K562 (cell line): Measurements from ENCODE around the gene ESCO1. TPM values are rescaled to one million over a fixed set of nuclear protein-coding genes. Genes with fewer than 3 reads are reported as not detected.

ENCODE experiments used
- ARID4B ChIP-seq: sonication (generic); formaldehyde crosslinking; IDR thresholded peaks from 2 replicates; pipeline ENCODE4 v1.8.0; 2022; ENCODE audit warnings: mild to moderate bottlenecking, missing genetic modification reagents
- DACH1 ChIP-seq: fragments of 450-650 bp; IDR thresholded peaks from 2 replicates; pipeline ENCODE4 v1.6.1; 2018; ENCODE audit not compliant: partially characterized antibody
- DIDO1 ChIP-seq: fragments of 450-650 bp; IDR thresholded peaks from 2 replicates; pipeline ENCODE4 v1.6.1; 2016; ENCODE audit warnings: low read depth, missing biosample characterization, missing genetic modification characterization
- FIP1L1 ChIP-seq: fragments of 200-400 bp; formaldehyde crosslinking; IDR thresholded peaks from 2 replicates; pipeline ENCODE4 v1.6.1; 2018; ENCODE audit warnings: mild to moderate bottlenecking, low read depth, low read length; ENCODE audit not compliant: poor library complexity, severe bottlenecking
- FOS ChIP-seq: IDR thresholded peaks from 3 replicates; pipeline ENCODE4 v1.6.1; 2011; ENCODE audit not compliant: insufficient read length; ENCODE audit errors: extremely low read depth
- HDAC2 ChIP-seq: fragments of 450-650 bp; IDR thresholded peaks from 2 replicates; pipeline ENCODE4 v1.6.1; 2016; ENCODE audit warnings: mild to moderate bottlenecking
- HINFP ChIP-seq: fragments of 450-650 bp; conservative IDR thresholded peaks from 2 replicates; pipeline ENCODE4 v1.6.1; 2016; ENCODE audit warnings: missing genetic modification characterization, low read depth, mild to moderate bottlenecking, control low read depth, missing compliant biosample characterization
- HMG20A ChIP-seq: fragments of 450-650 bp; formaldehyde crosslinking; conservative IDR thresholded peaks from 2 replicates; pipeline ENCODE4 v1.4.0; 2020; ENCODE audit warnings: mild to moderate bottlenecking, mixed read lengths
- ID3 ChIP-seq, 2 experiments: fragments of 250-450 bp in 1 of 2; fragments of 450-650 bp in 1 of 2; sonication (Bioruptor Pico) in 1 of 2; IDR thresholded peaks; 2 replicates each; pipeline versions ENCODE4 v1.6.1 to v1.8.0; 2016 to 2021; ENCODE audit warnings: mild to moderate bottlenecking in 2 of 2, moderate library complexity in 2 of 2, missing compliant biosample characterization in 1 of 2, missing genetic modification characterization in 1 of 2
- NR4A1 ChIP-seq, 2 experiments: fragments of 250-450 bp in 1 of 2; fragments of 450-650 bp in 1 of 2; sonication (Bioruptor Pico) in 1 of 2; IDR thresholded peaks; 2 replicates each; pipeline versions ENCODE4 v1.4.0 to v1.6.1; 2016 to 2020; ENCODE audit warnings: mild to moderate bottlenecking in 2 of 2, missing compliant biosample characterization in 1 of 2, missing genetic modification characterization in 1 of 2, moderate library complexity in 1 of 2
- SNRNP70 ChIP-seq: fragments of 200-400 bp; formaldehyde crosslinking; optimal IDR thresholded peaks from 2 replicates; pipeline ENCODE3; 2017; ENCODE audit warnings: low read depth, low read length
- TBL1XR1 ChIP-seq, 2 experiments: IDR thresholded peaks; 2 replicates each; pipeline ENCODE4 v1.6.1; 2012; ENCODE audit warnings: improper control_type of control experiment in 2 of 2, low read length in 2 of 2, mild to moderate bottlenecking in 1 of 2
- THRAP3 ChIP-seq: fragments of 450-650 bp; IDR thresholded peaks from 2 replicates; pipeline ENCODE4 v1.6.1; 2016; ENCODE audit warnings: mild to moderate bottlenecking, inconsistent platforms, borderline replicate concordance
- U2AF2 ChIP-seq: fragments of 200-400 bp; formaldehyde crosslinking; optimal IDR thresholded peaks from 2 replicates; pipeline ENCODE3; 2017; ENCODE audit warnings: low read depth, mild to moderate bottlenecking, low read length
- ZBTB8A ChIP-seq: fragments of 450-650 bp; IDR thresholded peaks from 2 replicates; pipeline ENCODE4 v1.6.1; 2018; ENCODE audit warnings: mild to moderate bottlenecking, moderate library complexity; ENCODE audit not compliant: partially characterized antibody
- ZNF121 ChIP-seq: sonication (generic); formaldehyde crosslinking; conservative IDR thresholded peaks from 2 replicates; pipeline ENCODE4 v1.8.0; 2022; ENCODE audit warnings: missing genetic modification reagents
- ZNF57 ChIP-seq: fragments of 450-650 bp; formaldehyde crosslinking; IDR thresholded peaks from 2 replicates; pipeline ENCODE4 v1.4.0; 2020; ENCODE audit warnings: mild to moderate bottlenecking, moderate library complexity
- ZNF77 ChIP-seq: fragments of 250-450 bp; sonication (Bioruptor Pico); IDR thresholded peaks from 2 replicates; pipeline ENCODE4 v1.5.0; 2020
- polyA plus RNA-seq, 8 experiments: library from polyadenylated mRNA; depleted of rRNA in 4 of 8; stranded (reverse) in 5 of 8; unstranded in 3 of 8; fragments of >200 nt; fragmentation: Nextera tagmentation in 2 of 8; fragmentation: Illumina TruSeq in 1 of 8; extraction: Ambion mirVana in 2 of 8; extraction: Trizol in 1 of 8; gene quantifications; 2 replicates each; pipeline versions ENCODE4 v1.2.1 to v1.2.3, GENCODE V29; 2011 to 2014; ENCODE audit warnings: inconsistent platforms in 1 of 8, missing spikeins in 1 of 8
- total RNA-seq, 7 experiments: library from RNA; depleted of rRNA in 6 of 7; stranded (reverse); fragments of >200 nt in 6 of 7; fragmentation: Illumina TruSeq in 2 of 7; extraction: Trizol in 2 of 7; gene quantifications; 2 replicates each; pipeline versions ENCODE4 v1.2.1 to v1.2.3, GENCODE V29; 2011 to 2021; ENCODE audit warnings: low replicate concordance in 1 of 7
- TF ChIP-seq, protein P1 (sequence below): sonication (generic); formaldehyde crosslinking; IDR thresholded peaks from 2 replicates; pipeline ENCODE4 v1.8.0; 2023; ENCODE audit warnings: mild to moderate bottlenecking, missing genetic modification reagents

ESCO1 gene
- total and polyA plus RNA-seq, 9 of the 15 experiments (the other 6 are each of a cell fraction or from before 2014, with no cell fraction given), result 15.0 to 31.3 (median 19.6) TPM

- peak; percentile 21; the same call in 1 of the 2 replicates for TF ChIP-seq ARID4B (CRISPR knock-in tag)
- no peak for TF ChIP-seq HDAC2
- TF ChIP-seq U2AF2, result no peak
- TF ChIP-seq ZNF121, result no peak
- TF ChIP-seq ID3 (CRISPR knock-in tag; IDR thresholded peaks at IDR 0.05), result no peak
- TF ChIP-seq ID3 (tag; IDR thresholded peaks at IDR 0.05), result peak; percentile 44
- TF ChIP-seq, protein P1, sequence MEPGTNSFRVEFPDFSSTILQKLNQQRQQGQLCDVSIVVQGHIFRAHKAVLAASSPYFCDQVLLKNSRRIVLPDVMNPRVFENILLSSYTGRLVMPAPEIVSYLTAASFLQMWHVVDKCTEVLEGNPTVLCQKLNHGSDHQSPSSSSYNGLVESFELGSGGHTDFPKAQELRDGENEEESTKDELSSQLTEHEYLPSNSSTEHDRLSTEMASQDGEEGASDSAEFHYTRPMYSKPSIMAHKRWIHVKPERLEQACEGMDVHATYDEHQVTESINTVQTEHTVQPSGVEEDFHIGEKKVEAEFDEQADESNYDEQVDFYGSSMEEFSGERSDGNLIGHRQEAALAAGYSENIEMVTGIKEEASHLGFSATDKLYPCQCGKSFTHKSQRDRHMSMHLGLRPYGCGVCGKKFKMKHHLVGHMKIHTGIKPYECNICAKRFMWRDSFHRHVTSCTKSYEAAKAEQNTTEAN (CRISPR knock-in tag), result no peak
- TF ChIP-seq NR4A1 (CRISPR knock-in tag; IDR thresholded peaks at IDR 0.05), result no peak
- no peak for TF ChIP-seq NR4A1 (tag; IDR thresholded peaks at IDR 0.05)
- TF ChIP-seq DIDO1 (tag), result 0 out of 2 replicates have a peak, but pooled peaks have one; percentile 6
- TF ChIP-seq HINFP (tag), result no peak
- TF ChIP-seq SNRNP70, result no peak
- TF ChIP-seq ZNF57 (CRISPR knock-in tag), result no peak
- TF ChIP-seq HMG20A (CRISPR knock-in tag), result no peak
- TF ChIP-seq ZBTB8A, result no peak
- peak; percentile 92 for TF ChIP-seq FIP1L1
- no peak for TF ChIP-seq ZNF77 (CRISPR knock-in tag)
- TF ChIP-seq TBL1XR1 (IDR thresholded peaks at IDR 0.05; ENCODE audit: low read length in 2 of 2), result peak in 1 of 2 experiments; percentile 35; a peak in 1 of 4 replicates
- TF ChIP-seq THRAP3, result no peak
- TF ChIP-seq DACH1, result peak; percentile 96
- no peak for TF ChIP-seq FOS
These were observed at the start of gene ESCO1 (continued) for GRCh38 chr18:21600526-21601410.
